PC-9 (cell line): ENCODE measurements around the gene ZNF280A. TPM values are rescaled to one million over a fixed set of nuclear protein-coding genes. Genes with fewer than 3 reads are reported as not detected.
"Not testable (repeated sequence)": the region's sequence is repeated elsewhere in the genome, so short reads cannot be mapped to it uniquely, and the experiment has no call there.

ENCODE experiments used
- BruUV-seq: library from RNA; stranded (reverse); fragments of 400-500 nt; replicated peaks from 2 replicates; lab custom pipeline; 2021; lab: Mats Ljungman, UMichigan
- CTCF ChIA-PET: fragments of 300-600 bp; sonication (Branson Sonifier 250); formaldehyde crosslinking; loops from one replicate; lab custom pipeline; 2022; ENCODE audit warnings: antibody characterized with exemption; lab: Charles Lee
- POLR2A ChIA-PET: fragments of 300-600 bp; sonication (Branson Sonifier 250); formaldehyde crosslinking; loops from one replicate; lab custom pipeline; 2022; ENCODE audit warnings: antibody characterized with exemption; ENCODE audit not compliant: unreplicated experiment; lab: Charles Lee
- DNase-seq, 2 experiments: peaks; one replicate each; pipeline versions ENCODE4 v3.0.0 to v3.0.0-alpha.2; 2015 to 2022; ENCODE audit warnings: mixed read lengths in 1 of 2
- H2AFZ ChIP-seq: fragments of 200-600 bp; sonication (generic); 2 replicates; pipeline ENCODE4 v1.8.1; 2017; ENCODE audit warnings: antibody characterized with exemption
- H3F3A ChIP-seq: fragments of 200-600 bp; sonication (generic); 2 replicates; pipeline ENCODE4 v1.8.1; 2017; ENCODE audit warnings: antibody characterized with exemption, mild to moderate bottlenecking, low read depth; ENCODE audit not compliant: insufficient read depth
- H3K27ac ChIP-seq: fragments of 200-600 bp; sonication (generic); 2 replicates; pipeline ENCODE4 v1.6.1; 2016; ENCODE audit warnings: mixed run types
- H3K27me3 ChIP-seq: fragments of 200-600 bp; sonication (generic); 2 replicates; pipeline ENCODE4 v1.6.1; 2016; ENCODE audit warnings: low read depth, mixed run types; ENCODE audit not compliant: insufficient read depth
- H3K36me3 ChIP-seq: fragments of 200-600 bp; sonication (generic); 2 replicates; pipeline ENCODE4 v1.6.1; 2016; ENCODE audit warnings: low read depth, mixed run types
- H3K4me1 ChIP-seq: fragments of 200-600 bp; sonication (generic); replicated peaks from 2 replicates; pipeline ENCODE4 v1.6.1; 2016; ENCODE audit warnings: mixed run types; ENCODE audit not compliant: insufficient read depth
- H3K4me2 ChIP-seq: fragments of 200-600 bp; sonication (generic); 2 replicates; pipeline ENCODE4 v1.6.1; 2017; ENCODE audit warnings: mixed run types
- H3K4me3 ChIP-seq: fragments of 200-600 bp; sonication (generic); 2 replicates; pipeline ENCODE4 v1.6.1; 2016; ENCODE audit warnings: mixed run types
- H3K79me2 ChIP-seq: fragments of 200-600 bp; sonication (generic); 2 replicates; pipeline ENCODE4 v1.6.1; 2017; ENCODE audit warnings: low read depth, mixed run types
- H3K9me2 ChIP-seq: fragments of 200-600 bp; sonication (generic); 2 replicates; pipeline ENCODE4 v1.8.1; 2017; ENCODE audit warnings: mild to moderate bottlenecking; ENCODE audit not compliant: insufficient read depth
- H3K9me3 ChIP-seq: fragments of 200-600 bp; sonication (generic); 2 replicates; pipeline ENCODE4 v1.8.1; 2016; ENCODE audit warnings: low read depth; ENCODE audit not compliant: insufficient read depth
- H4K20me1 ChIP-seq: fragments of 200-600 bp; sonication (generic); 2 replicates; pipeline ENCODE4 v1.8.1; 2017; ENCODE audit not compliant: insufficient read depth
- CTCF ChIP-seq: fragments of 200-600 bp; sonication (generic); conservative IDR thresholded peaks from 2 replicates; pipeline ENCODE4 v1.6.1; 2017; ENCODE audit warnings: mixed run types, antibody characterized with exemption, mild to moderate bottlenecking, moderate library complexity
- EZH2 ChIP-seq: fragments of 200-600 bp; sonication (generic); IDR thresholded peaks from 2 replicates; pipeline ENCODE4 v1.8.0; 2017; ENCODE audit warnings: antibody characterized with exemption, low read depth
- intact Hi-C: fragments of 100-400 bp; cut with micrococcal nuclease; formaldehyde crosslinking; loops from one replicate; pipeline ENCODE4 v1.10.0; 2022; ENCODE audit not compliant: unreplicated experiment
- total RNA-seq: library from RNA; stranded (reverse); gene quantifications from 2 replicates; pipeline ENCODE4 v1.2.3, GENCODE V29; 2021

Gene ZNF280A
- total RNA-seq, 1 experiment from 2014 or later: not detected

- no peak overlapping the region for H3K4me2 ChIP-seq
- ChIA-PET POLR2A (no interaction called here), CTCF (no interaction called here)
- no peak overlapping the region for H3K27ac ChIP-seq
- no peaks in the 10 kb centered on the region for H3K79me2 ChIP-seq
- no peak overlapping the region for H3K4me3 ChIP-seq
- H3K27me3 ChIP-seq: no peaks in the 10 kb centered on the region
- no peaks in the 10 kb centered on the region for H4K20me1 ChIP-seq
- no peaks in the 10 kb centered on the region for H3F3A ChIP-seq
- no peaks in the 10 kb centered on the region for H3K4me1 ChIP-seq
- H3K36me3 ChIP-seq: no peaks in the 10 kb centered on the region
- BruUV-seq: no TSS peak
- no peaks in the 10 kb centered on the region for H3K9me2 ChIP-seq
- DNase-seq: no peak
- H2AFZ ChIP-seq: no peak overlapping the region
- no peaks in the 10 kb centered on the region for H3K9me3 ChIP-seq
- no peak for TF ChIP-seq CTCF
- no peak for TF ChIP-seq EZH2
- intact Hi-C loops: no loop called here
Observed at GRCh38 chr22:22479999-22480532, 40.0 kb downstream of the ZNF280A start.

DNA sequence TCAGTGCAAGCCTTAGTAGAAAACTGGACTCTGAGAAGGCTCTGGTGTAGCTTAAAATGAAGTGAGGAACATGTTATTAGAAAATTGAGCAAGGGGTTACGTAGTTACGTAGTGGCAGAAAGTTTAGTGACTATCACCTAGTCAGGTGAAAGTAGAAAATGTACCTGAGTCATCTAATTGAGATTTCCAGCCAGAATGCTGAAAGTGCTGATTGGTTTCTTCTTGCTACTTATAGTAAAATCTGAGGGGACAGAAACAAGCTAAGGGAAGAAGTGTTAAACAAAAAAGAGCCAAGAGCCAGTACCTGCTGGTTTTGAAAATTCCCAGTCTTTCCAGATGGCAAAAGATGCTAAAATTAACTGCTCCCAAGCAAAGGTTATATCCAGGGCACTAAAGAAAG lies 41.0 kb downstream of the ZNF280A start:
- ChIA-PET CTCF (no interaction called here), POLR2A (no interaction called here)
- no peaks in the 10 kb centered on the region for H3K9me3 ChIP-seq

DNA sequence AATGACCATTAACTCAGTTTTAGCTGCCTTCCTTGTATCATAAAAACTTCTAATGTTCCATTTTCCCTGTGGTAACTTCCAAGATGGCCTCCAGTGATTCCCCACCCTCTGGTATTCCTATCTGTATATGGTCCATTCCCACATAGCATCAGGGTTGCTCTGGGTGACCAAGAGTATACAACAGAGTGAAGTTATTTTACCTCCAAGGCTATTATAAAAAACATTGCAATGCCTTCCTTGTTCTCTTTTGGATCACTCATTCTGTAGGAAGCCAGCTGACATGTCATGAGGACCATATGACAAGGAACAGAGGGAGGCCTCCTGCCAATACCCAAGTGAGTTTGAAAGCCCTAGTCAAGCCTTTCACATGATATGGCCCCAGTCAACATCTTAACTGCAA lies 41.6 kb downstream of the ZNF280A start:
- Histone ChIP-seq H3K27me3 (no peaks in the 10 kb centered on the region), H3K9me2 (no peaks in the 10 kb centered on the region), H3F3A (no peaks in the 10 kb centered on the region), H4K20me1 (no peaks in the 10 kb centered on the region), H3K4me1 (no peaks in the 10 kb centered on the region), H3K4me2 (no peak overlapping the region), H2AFZ (no peak overlapping the region), H3K27ac (no peak overlapping the region), H3K79me2 (no peaks in the 10 kb centered on the region), H3K9me3 (no peaks in the 10 kb centered on the region), H3K4me3 (no peak overlapping the region), H3K36me3 (no peaks in the 10 kb centered on the region)
- intact Hi-C loops: no loop called here
- BruUV-seq: no TSS peak
- ChIA-PET CTCF (no interaction called here), POLR2A (no interaction called here)
- TF ChIP-seq EZH2: no peak
- DNase-seq: no peak

More for the DNA sequence above, 41.0 kb downstream of the ZNF280A start:
- no TSS peak for BruUV-seq
- Histone ChIP-seq H3F3A (no peaks in the 10 kb centered on the region), H2AFZ (no peak overlapping the region), H4K20me1 (no peaks in the 10 kb centered on the region), H3K4me1 (no peaks in the 10 kb centered on the region), H3K79me2 (no peaks in the 10 kb centered on the region), H3K36me3 (no peaks in the 10 kb centered on the region), H3K27me3 (no peaks in the 10 kb centered on the region), H3K4me3 (no peak overlapping the region), H3K4me2 (no peak overlapping the region), H3K27ac (no peak overlapping the region), H3K9me2 (no peaks in the 10 kb centered on the region)
- intact Hi-C loops: no loop called here
- no peak for DNase-seq
- TF ChIP-seq CTCF: no peak
- TF ChIP-seq EZH2: no peak

DNA sequence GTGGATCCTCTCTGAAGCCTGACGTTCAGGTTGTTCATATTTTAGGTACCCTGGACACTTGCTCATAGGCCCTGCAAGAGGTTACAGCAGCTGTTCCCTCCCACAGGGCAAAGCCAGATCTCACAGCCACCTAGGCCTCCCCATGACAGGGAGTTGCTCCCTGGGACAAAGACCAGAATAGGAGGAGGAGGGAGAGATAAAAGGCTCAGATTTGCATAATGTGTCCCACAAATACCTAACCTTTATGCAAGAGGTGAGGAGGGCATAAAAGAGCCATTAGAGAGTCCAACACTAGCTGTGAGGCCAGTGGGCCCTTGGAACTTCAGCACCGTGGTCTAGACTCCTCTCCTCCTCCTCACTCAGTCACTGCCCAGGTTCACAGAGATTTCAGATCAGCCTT lies 45.3 kb downstream of the ZNF280A start:
- no peak for DNase-seq
- Histone ChIP-seq H3K27ac (no peak overlapping the region), H3K27me3 (0 out of 2 replicates have a peak, but pooled peaks cover 9% of the 10 kb centered on the region), H2AFZ (no peak overlapping the region), H3K4me3 (no peak overlapping the region), H3K9me3 (peaks cover 1% of the 10 kb centered on the region; the same call in 1 of the 2 replicates), H3K4me1 (no peaks in the 10 kb centered on the region), H4K20me1 (no peaks in the 10 kb centered on the region), H3K9me2 (no peaks in the 10 kb centered on the region), H3F3A (no peaks in the 10 kb centered on the region), H3K4me2 (no peak overlapping the region), H3K36me3 (no peaks in the 10 kb centered on the region), H3K79me2 (no peaks in the 10 kb centered on the region)
- CTCF ChIA-PET: interaction anchor here (0.6 to 0.7 kb wide), 4 partner anchors 12 to 403 kb away, joined by 3 to 5 read pairs (median 4); no protein-coding TSS in a partner anchor
- TF ChIP-seq CTCF: no peak
- no peak for TF ChIP-seq EZH2
- POLR2A ChIA-PET: no interaction called here
- intact Hi-C loops: no loop called here
- no TSS peak for BruUV-seq

- H3K9me2 ChIP-seq, H3K79me2 ChIP-seq, CTCF ChIA-PET, H2AFZ ChIP-seq, H3K27ac ChIP-seq, POLR2A ChIA-PET, H3K36me3 ChIP-seq, H3F3A ChIP-seq, H4K20me1 ChIP-seq, H3K4me1 ChIP-seq, DNase-seq, intact Hi-C loops, H3K4me3 ChIP-seq, BruUV-seq, H3K4me2 ChIP-seq: not testable (repeated sequence)
- Histone ChIP-seq H3K9me3 (peaks cover 18% of the 10 kb centered on the region), H3K27me3 (peaks cover 23% of the 10 kb centered on the region; the same call in 1 of the 2 replicates)
Observed at GRCh38 chr22:22471104-22471503, 49.0 kb downstream of the ZNF280A start.
